Activated naive CD8-positive, alpha-beta T cell treated with anti-CD3 and anti-CD28 coated beads, Interleukin-2, amount 10 ng/mL, durations not matched to agents 7 days and 5 days (primary cell): Measurements from ENCODE around the gene SLC35F4. TPM values are rescaled to one million over a fixed set of nuclear protein-coding genes. Genes with fewer than 3 reads are reported as not detected.

ENCODE experiments used
- ATAC-seq: fragments of 150-1000 bp; cut with Tn5 transposase; one replicate; pipeline ENCODE4 v1.10.0; 2021; ENCODE audit warnings: low read depth, moderate library complexity
- POLR2A ChIA-PET: fragments of 350-600 bp; sonication (Branson Sonifier 250); formaldehyde crosslinking; loops from one replicate; lab custom pipeline; 2021; ENCODE audit warnings: antibody characterized with exemption; lab: Charles Lee
- DNase-seq: peaks from one replicate; pipeline ENCODE4 v3.0.0; 2021
- H3K27ac Mint-ChIP-seq: one replicate; pipeline ENCODE4 v1.8.0; 2022; ENCODE audit warnings: mild to moderate bottlenecking, mixed read lengths
- H3K27me3 Mint-ChIP-seq: one replicate; pipeline ENCODE4 v1.8.0; 2022; ENCODE audit warnings: mild to moderate bottlenecking, moderate library complexity, mixed read lengths
- H3K36me3 Mint-ChIP-seq: one replicate; pipeline ENCODE4 v1.8.0; 2021; ENCODE audit warnings: mild to moderate bottlenecking, mixed read lengths
- H3K4me1 Mint-ChIP-seq: one replicate; pipeline ENCODE4 v1.8.0; 2021; ENCODE audit warnings: mixed read lengths
- H3K4me3 Mint-ChIP-seq: one replicate; pipeline ENCODE4 v1.8.0; 2022; ENCODE audit warnings: mild to moderate bottlenecking, moderate library complexity, mixed read lengths
- H3K9me3 Mint-ChIP-seq: one replicate; pipeline ENCODE4 v1.8.0; 2021; ENCODE audit warnings: mixed read lengths
- total RNA-seq, 2 experiments: library from RNA; stranded (reverse); gene quantifications; one replicate each; pipeline ENCODE4 v1.2.3, GENCODE V29; 2021

The SLC35F4 gene
- total RNA-seq, 2 experiments from 2014 or later = not detected

GRCh38 chr14:57656853-57657252, 209.0 kb downstream of the SLC35F4 start:
- Mint-ChIP-seq H3K27me3 (no peaks in the 10 kb centered on the region), H3K9me3 (no peaks in the 10 kb centered on the region), H3K4me1 (no peaks in the 10 kb centered on the region), H3K4me3 (no peak overlapping the region), H3K36me3 (no peaks in the 10 kb centered on the region), H3K27ac (no peak overlapping the region)
- ATAC-seq = no peak
- POLR2A ChIA-PET = no interaction called here
- DNase-seq = no peak

DNA sequence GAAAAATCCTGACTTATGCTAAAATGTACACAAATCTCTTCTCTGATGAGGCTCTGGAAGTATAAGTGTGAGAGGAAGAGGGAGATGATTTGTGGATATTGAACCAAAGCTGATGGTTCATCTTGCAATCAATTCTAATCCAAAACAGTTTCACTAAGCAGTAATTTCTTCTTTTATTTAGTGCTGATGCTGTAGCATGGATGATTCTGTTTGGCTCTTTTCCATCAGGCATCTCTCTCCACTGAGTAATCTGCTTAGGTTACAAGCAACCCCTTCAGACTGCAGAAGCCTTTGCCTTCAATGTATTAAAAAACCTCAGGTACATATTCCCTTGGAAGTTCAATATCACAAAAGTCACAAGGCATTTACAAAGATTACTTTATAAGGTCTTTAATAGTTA, 213.1 kb downstream of the SLC35F4 start:
- Mint-ChIP-seq H3K9me3 (no peaks in the 10 kb centered on the region), H3K36me3 (no peaks in the 10 kb centered on the region), H3K4me1 (no peaks in the 10 kb centered on the region), H3K27me3 (no peaks in the 10 kb centered on the region), H3K27ac (no peak overlapping the region), H3K4me3 (no peak overlapping the region)
- POLR2A ChIA-PET = no interaction called here
- DNase-seq = no peak
- ATAC-seq = no peak

DNA sequence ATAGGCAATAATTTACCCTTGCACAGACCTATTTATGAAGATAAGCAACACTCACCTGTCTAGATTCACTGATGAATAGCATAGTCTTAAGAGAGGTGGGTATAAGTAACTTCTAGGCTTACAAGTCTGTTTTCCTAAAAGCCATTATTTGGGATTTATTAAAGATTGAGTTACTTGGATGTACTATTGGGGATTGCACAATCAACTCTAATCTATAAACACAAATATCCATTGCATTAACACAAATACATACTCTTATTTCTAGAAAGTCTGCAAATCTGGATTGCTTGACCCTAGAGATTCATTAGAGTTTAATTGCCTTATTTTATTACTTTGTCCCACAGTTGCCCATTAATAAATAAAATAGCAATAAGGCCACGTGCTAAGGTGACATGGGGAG, 224.1 kb downstream of the SLC35F4 start:
- no peak overlapping the region for H3K4me3 Mint-ChIP-seq
- POLR2A ChIA-PET = no interaction called here
- H3K4me1 Mint-ChIP-seq = no peaks in the 10 kb centered on the region
- H3K27ac Mint-ChIP-seq = no peak overlapping the region
- no peak for ATAC-seq
- no peak for DNase-seq
- no peaks in the 10 kb centered on the region for H3K36me3 Mint-ChIP-seq
- H3K27me3 Mint-ChIP-seq = no peaks in the 10 kb centered on the region
- peaks cover 5% of the 10 kb centered on the region for H3K9me3 Mint-ChIP-seq

- H3K36me3 Mint-ChIP-seq = no peaks in the 10 kb centered on the region
- DNase-seq (no peak), ATAC-seq (no peak)
- POLR2A ChIA-PET = no interaction called here
- no peak overlapping the region for H3K4me3 Mint-ChIP-seq
- no peaks in the 10 kb centered on the region for H3K27me3 Mint-ChIP-seq
- H3K4me1 Mint-ChIP-seq = no peaks in the 10 kb centered on the region
- H3K27ac Mint-ChIP-seq = no peak overlapping the region
- no peaks in the 10 kb centered on the region for H3K9me3 Mint-ChIP-seq
Observed at GRCh38 chr14:57640036-57640435, 225.9 kb downstream of the SLC35F4 start.

DNA sequence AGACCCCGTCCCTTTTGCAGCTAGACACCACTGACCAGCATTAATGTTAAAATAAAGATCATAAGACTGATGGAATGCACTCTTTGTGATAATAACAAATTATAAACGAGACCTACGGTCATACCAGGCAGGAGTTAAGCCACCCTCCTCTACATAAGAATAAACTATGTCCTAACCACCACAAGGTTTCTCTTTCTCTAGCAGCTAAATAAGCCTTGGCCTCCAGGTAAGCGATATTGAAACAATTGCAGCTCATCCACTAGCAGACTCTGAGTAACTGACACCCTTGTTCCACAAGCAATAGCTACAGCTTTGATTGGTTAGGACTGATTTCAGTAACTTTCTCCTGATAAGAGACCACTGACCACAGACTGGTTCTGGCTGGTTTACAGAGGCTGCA, 228.0 kb downstream of the SLC35F4 start:
- H3K27ac Mint-ChIP-seq = no peak overlapping the region
- no peaks in the 10 kb centered on the region for H3K36me3 Mint-ChIP-seq
- no peak for ATAC-seq
- no peaks in the 10 kb centered on the region for H3K27me3 Mint-ChIP-seq
- POLR2A ChIA-PET = no interaction called here
- H3K9me3 Mint-ChIP-seq = peaks cover 4% of the 10 kb centered on the region
- no peak for DNase-seq
- no peak overlapping the region for H3K4me3 Mint-ChIP-seq
- no peaks in the 10 kb centered on the region for H3K4me1 Mint-ChIP-seq

DNA sequence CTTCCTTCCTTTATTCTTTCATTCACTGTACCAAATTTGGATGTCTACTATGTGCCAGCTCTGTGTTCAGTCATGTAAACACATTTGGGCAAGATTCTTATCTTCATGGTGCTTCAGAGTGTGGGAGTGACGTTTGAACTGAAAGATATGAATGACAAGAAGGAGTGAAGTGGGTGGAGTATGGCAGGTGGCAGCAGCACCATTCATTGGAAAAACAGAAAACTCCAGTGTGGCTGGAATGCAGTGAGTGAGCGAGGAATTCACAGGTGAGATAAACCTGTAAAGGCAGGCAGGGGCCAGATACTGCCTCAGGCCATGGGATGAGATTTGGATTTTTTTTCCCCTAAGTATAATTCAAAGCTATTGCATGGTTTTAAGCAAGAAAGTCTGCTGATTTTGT, 231.6 kb downstream of the SLC35F4 start:
- ATAC-seq (no peak), DNase-seq (no peak)
- H3K36me3 Mint-ChIP-seq = no peaks in the 10 kb centered on the region
- no peak overlapping the region for H3K4me3 Mint-ChIP-seq
- H3K9me3 Mint-ChIP-seq = peaks cover 7% of the 10 kb centered on the region
- POLR2A ChIA-PET = no interaction called here
- no peak overlapping the region for H3K27ac Mint-ChIP-seq
- H3K27me3 Mint-ChIP-seq = no peaks in the 10 kb centered on the region
- H3K4me1 Mint-ChIP-seq = no peaks in the 10 kb centered on the region

- H3K27ac Mint-ChIP-seq = no peak overlapping the region
- H3K4me3 Mint-ChIP-seq = no peak overlapping the region
- POLR2A ChIA-PET = no interaction called here
- H3K36me3 Mint-ChIP-seq = no peaks in the 10 kb centered on the region
- no peak for ATAC-seq
- H3K9me3 Mint-ChIP-seq = peaks cover 7% of the 10 kb centered on the region
- no peaks in the 10 kb centered on the region for H3K4me1 Mint-ChIP-seq
- DNase-seq = no peak
- no peaks in the 10 kb centered on the region for H3K27me3 Mint-ChIP-seq
Observed at GRCh38 chr14:57632649-57633048, 233.2 kb downstream of the SLC35F4 start.

- no peak overlapping the region for H3K4me3 Mint-ChIP-seq
- H3K27ac Mint-ChIP-seq = no peak overlapping the region
- no peaks in the 10 kb centered on the region for H3K4me1 Mint-ChIP-seq
- no peaks in the 10 kb centered on the region for H3K36me3 Mint-ChIP-seq
- ATAC-seq = no peak
- H3K27me3 Mint-ChIP-seq = no peaks in the 10 kb centered on the region
- peaks cover 5% of the 10 kb centered on the region for H3K9me3 Mint-ChIP-seq
- no peak for DNase-seq
- POLR2A ChIA-PET = no interaction called here
Observed at GRCh38 chr14:57617510-57617909, 248.4 kb downstream of the SLC35F4 start.

DNA sequence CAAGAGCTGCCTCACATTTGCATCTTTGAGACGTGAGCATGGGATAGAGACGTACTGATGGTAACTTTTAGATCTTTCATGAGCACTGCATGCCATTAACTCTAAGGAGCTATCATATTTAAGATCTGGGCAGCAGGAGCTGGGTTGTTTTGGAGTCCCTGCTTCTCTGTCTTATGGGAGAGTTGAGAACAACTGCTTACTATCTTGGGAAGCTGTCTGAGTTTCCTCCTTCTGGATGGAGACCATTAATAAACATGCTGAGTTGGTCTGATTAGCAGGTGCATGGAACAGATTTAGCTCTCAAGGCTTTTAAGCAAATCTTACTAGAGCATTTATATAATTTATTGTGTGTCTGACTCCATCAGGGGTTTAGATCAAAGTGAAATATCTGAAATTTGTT, 252.9 kb downstream of the SLC35F4 start:
- POLR2A ChIA-PET = no interaction called here
- peaks cover 1% of the 10 kb centered on the region for H3K4me1 Mint-ChIP-seq
- no peak for ATAC-seq

DNA sequence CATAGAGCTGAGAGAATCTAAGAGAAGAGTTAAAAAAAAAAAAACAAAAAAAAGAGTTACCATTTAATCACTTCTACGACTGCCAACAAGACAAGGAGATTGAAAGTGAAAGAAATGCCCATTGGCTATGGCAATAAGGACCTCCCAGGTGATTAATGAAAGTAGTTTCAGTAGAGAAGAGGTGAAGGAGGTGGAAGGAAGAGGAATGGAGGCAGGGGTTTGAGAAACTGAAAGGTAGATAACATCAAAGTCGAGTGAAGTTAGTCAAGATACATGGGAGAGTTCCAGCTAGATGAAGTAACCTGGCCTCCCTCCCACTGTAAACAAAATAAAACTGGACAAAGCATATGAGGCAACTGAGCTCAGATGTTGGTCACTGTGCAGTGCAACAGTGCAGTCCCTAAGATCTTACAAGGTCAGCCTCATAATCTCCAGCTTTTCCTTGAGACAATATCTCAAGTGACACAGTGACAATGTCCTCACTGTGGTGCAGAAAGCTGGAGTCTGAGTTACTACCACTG, 254.3 kb downstream of the SLC35F4 start:
- Mint-ChIP-seq H3K9me3 (peaks cover 3% of the 10 kb centered on the region), H3K27ac (no peak overlapping the region), H3K27me3 (no peaks in the 10 kb centered on the region), H3K36me3 (no peaks in the 10 kb centered on the region), H3K4me3 (no peak overlapping the region), H3K4me1 (peaks cover 1% of the 10 kb centered on the region)
- ATAC-seq = no peak
- POLR2A ChIA-PET = no interaction called here
- no peak for DNase-seq

More for the DNA sequence above, 252.9 kb downstream of the SLC35F4 start:
- no peak for DNase-seq
- H3K27ac Mint-ChIP-seq = no peak overlapping the region
- no peaks in the 10 kb centered on the region for H3K27me3 Mint-ChIP-seq
- no peaks in the 10 kb centered on the region for H3K9me3 Mint-ChIP-seq
- H3K36me3 Mint-ChIP-seq = no peaks in the 10 kb centered on the region
- H3K4me3 Mint-ChIP-seq = no peak overlapping the region

DNA sequence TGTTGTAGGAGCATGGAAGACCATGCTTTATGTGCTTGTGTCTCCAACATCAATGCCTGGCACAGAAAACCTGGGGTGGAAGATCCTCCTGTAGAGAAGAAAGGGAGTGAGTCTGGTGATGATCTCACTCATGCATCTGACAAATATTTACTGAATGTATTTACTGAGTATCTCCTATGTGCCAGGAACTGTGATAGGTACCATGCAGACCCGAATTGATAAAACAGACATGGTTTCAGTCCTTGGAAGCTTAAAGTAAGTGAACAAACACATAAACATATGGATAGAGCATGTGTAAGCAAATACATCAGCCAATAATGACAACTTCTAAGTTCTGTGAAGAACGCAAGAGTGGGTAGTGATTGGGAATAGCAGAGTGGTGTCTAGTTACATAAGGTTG, 255.3 kb downstream of the SLC35F4 start:
- Mint-ChIP-seq H3K27me3 (no peaks in the 10 kb centered on the region), H3K27ac (no peak overlapping the region), H3K9me3 (peaks cover 3% of the 10 kb centered on the region), H3K4me3 (no peak overlapping the region), H3K36me3 (no peaks in the 10 kb centered on the region), H3K4me1 (peaks cover 1% of the 10 kb centered on the region)
- ATAC-seq = no peak
- POLR2A ChIA-PET = no interaction called here
- no peak for DNase-seq

DNA sequence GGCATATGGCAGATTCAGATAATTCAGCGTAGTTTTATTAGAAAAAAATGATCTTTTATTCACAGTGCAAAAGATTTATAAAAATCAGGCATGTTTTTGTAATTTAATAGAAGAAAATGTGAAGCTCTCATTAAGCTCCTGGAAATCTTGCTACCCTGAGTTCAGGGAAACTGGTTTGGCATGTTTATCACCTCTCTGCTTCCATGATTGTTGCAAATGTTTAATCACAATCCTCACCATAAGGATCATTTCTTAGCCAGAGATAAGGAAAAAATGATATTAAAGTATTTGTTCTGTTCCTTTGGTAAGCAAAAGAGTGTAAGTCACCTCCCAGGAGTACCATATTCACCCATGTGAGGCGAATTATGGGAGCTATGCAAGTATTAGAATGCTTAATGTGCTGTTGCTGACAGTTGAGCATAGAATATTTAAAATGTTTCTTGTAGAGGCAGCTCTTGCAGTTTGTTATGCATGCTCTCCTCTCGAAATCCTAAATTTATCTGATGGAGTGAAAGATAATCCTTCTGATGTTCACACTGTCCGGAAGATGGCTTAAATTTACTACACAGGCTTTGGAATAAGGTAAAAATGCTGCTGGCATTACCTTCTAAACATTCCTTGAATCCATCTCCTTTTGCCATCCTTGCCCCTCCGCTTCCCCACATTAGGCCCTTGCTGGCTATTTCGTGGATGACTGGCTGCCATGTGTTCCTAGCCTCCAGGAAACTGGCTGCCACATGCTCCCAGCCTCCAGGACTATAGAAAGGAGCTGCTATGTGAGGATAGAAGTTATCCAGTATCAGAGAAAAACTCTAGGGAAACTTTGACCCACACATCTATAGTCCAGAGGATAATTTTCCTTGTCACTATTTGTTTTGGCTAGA, 256.5 kb downstream of the SLC35F4 start:
- Mint-ChIP-seq H3K9me3 (peaks cover 3% of the 10 kb centered on the region), H3K27me3 (no peaks in the 10 kb centered on the region), H3K4me1 (peaks cover 1% of the 10 kb centered on the region), H3K36me3 (no peaks in the 10 kb centered on the region), H3K27ac (no peak overlapping the region), H3K4me3 (no peak overlapping the region)
- POLR2A ChIA-PET = no interaction called here
- DNase-seq (no peak), ATAC-seq (no peak)

GRCh38 chr14:57607086-57607485, 258.8 kb downstream of the SLC35F4 start:
- no peak for ATAC-seq
- Mint-ChIP-seq H3K4me1 (peaks cover 1% of the 10 kb centered on the region), H3K36me3 (no peaks in the 10 kb centered on the region)

DNA sequence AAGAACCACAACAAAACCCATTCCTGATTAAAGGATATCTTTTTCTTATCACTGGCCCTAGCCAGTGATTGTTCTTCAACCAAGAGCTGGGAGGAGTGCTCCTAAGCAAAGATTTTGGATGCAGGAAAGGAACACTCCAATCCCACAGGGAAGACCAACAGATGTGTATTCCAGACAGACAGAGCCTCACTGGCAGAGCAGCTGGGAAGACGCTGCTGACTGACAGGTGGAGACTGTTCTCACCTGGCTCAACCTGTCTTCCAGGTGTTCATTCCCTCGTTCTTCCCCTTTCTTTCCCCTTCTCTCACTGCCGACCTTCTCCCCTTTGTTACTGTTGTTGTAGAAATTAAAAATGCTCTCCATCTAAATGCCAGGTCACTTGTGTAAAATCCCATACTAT, 282.5 kb downstream of the SLC35F4 start:
- no peak for DNase-seq
- H3K4me1 Mint-ChIP-seq = no peaks in the 10 kb centered on the region
- peaks cover 7% of the 10 kb centered on the region for H3K9me3 Mint-ChIP-seq
- no peaks in the 10 kb centered on the region for H3K27me3 Mint-ChIP-seq
- H3K27ac Mint-ChIP-seq = no peak overlapping the region
- no peak for ATAC-seq
- no peak overlapping the region for H3K4me3 Mint-ChIP-seq
- H3K36me3 Mint-ChIP-seq = no peaks in the 10 kb centered on the region
- POLR2A ChIA-PET = no interaction called here

More at GRCh38 chr14:57607086-57607485, 258.8 kb downstream of the SLC35F4 start:
- Mint-ChIP-seq H3K27me3 (no peaks in the 10 kb centered on the region), H3K27ac (no peak overlapping the region), H3K4me3 (no peak overlapping the region), H3K9me3 (peaks cover 3% of the 10 kb centered on the region)
- no peak for DNase-seq
- POLR2A ChIA-PET = no interaction called here
